Activated T-cell treated with anti-CD3 and anti-CD28 coated beads for 4 hours (primary cell): ENCODE measurements around the gene ANKRD44.
A peak's percentile ranks its signal among the peaks of the same experiment; 100 is the strongest.
"Not testable (repeated sequence)": the region's sequence is repeated elsewhere in the genome, so short reads cannot be mapped to it uniquely, and the experiment has no call there.

Source experiments
- DNase-seq: peaks from one replicate; pipeline ENCODE4 v3.0.0-alpha.2; 2020

Gene ANKRD44

DNA sequence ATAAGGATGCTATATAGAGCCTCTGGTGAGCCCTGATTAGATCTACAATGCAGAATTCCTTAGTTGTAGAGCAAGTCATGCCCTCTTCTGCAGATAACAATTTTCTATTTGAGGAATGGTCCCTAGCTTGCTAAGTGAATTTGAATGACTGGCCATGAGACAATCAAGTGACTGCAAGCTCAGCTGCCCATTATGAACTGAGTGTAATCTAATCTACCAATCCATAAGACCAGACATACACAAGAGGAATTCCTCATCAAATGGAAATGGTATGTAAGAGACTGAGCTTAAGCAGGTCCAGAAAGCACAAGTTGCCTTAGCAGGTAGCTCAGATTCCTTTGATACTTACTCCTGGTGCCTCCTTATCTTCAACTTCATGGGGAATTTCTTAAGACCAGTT, 4.8 kb upstream of the ANKRD44 start:
- no peak for DNase-seq

DNA sequence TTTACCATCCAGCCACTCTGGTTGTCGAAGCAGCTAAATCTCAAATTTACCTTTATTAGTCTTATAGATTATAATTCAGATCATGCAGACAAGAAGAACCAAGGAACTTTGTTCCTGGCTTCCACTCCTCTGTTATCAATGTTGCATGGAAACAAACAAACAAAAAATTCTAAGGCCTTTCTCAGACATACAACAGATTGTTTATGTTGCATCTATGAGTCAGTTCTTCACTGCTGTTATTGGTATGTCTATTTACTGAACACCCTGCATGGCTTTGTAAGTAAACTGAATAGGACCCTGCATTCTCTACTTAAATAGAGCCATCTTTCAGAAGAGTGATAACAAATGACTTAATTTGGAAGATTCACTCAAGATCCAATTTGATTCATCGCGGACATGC, 1.6 kb upstream of the ANKRD44 start:
- no peak for DNase-seq

DNA sequence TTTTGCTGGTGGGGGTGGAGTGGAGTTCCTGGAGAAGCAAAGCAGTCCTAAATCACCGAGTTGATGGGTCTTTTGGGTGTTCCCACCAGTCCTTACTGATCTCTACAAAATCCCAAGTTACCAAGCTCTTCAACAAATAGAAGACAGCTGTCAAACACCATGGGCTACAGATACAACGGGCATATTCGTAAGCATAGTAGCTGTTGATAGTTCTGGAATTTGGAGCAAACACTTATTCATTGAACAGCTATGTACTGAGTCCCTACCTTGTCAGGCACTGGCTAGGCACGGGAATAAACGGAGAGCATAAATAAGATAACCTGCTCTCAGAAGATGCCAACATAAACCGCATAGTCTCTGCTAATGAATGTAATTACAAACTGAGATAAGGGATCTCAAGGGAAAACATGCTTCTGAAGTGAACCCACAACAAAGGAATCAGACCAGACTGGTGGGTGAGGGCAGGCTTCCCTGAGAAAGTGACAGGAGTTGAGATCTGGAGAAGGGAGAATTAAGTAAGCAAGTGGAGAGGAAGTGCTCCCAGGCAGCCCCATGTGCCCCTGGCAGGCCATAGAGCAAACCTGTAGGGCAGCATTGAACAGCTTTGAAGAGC, 947 bp upstream of the ANKRD44 start:
- no peak for DNase-seq

DNA sequence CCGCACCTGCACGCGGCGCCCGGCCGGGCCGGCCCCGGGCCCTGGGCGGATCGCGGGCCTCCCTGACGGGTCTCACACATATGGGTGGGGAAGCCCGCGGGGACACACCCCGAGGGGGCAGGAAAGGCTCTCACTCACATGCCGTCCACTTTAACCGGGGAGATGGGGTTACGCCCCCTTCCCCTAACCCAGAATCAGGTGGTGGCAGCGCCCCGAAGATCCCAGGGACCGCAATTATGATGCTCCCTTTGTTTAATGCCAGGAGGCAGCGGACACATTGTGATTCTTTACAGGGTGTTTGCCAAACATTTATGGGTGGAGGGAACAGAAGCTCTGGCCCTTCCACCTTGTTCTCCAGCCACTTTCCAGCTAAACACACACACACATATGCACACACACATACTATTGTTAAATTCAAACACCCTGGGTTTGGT, 424 bp upstream of the ANKRD44 start:
- DNase-seq = no peak

DNA sequence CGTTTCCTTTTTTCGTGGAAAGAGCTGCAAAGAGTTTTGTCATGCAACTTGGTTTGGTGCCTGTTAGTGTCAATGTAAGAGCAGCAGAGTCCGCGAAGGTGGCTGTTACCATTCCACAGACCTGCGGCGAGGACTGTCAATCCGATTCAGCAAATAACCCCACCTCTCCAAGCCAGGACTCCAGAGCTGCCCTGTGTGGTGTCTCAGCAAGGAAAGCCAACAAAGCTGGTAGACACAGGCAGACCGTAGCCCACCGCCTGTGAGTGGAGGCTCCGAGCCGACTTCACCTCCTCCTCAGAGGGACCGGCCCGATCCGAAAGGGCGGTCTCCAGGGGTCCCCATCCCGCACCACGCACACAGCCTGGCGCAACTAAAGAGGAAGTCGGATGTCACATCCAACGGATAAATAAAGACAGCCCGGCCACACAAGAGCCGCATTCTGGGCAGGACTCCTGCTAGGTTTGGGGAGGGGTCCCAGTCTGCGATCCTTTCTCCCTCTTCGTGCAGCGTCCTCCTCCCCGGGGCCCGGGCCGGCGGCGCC, 819 bp downstream of the ANKRD44 start:
- DNase-seq = peak; percentile 34

DNA sequence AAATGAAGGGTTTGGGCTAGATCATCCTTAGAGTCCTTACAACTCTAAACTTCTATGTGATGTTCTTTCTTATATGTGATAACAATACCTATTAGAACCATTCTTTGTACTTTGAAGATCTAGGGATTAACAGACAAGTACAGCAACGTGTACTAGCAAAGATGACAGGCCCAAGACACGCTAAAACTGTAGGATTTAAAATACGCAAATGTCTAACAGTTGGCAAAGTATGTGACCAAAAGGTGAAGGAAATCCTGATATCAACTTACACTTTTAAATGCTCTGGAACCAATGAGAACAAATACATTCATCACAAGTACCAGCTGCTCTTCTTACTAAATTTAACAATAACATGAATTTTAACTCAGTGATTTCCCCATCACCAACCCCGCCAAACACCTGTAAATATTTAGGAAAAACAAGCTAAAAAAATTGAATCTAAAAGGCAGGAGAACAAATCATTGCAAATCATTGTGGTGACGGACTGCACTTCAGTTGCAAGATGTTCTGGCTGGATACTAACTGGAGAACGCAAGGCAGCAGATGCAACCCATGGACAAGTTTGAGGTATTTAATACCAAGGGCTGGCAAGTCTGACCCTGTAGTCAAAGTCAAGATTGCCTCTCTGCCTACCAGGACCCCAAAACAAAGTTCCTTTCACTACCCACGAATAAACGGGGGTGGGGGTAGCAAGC, 1.4 kb downstream of the ANKRD44 start:
- no peak for DNase-seq

DNA sequence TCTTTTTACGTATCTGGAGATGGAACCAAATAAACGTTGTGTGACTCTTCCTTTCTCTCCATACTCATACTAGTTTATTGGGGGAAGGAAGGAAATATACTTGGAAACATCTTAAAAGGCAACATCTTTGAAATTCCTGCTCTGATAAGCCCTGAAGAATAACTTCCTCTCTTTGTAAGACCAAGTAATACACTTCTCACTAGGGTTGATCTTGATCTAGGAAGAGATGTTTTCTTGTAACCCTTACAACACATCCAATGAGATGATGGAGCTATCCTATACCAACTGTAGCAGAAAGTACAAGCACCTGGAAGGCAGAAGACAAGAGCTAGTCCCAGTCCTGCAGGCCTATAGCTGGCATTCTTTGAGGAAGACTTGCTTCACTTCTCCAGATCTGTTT, 2.0 kb downstream of the ANKRD44 start:
- DNase-seq = no peak

DNA sequence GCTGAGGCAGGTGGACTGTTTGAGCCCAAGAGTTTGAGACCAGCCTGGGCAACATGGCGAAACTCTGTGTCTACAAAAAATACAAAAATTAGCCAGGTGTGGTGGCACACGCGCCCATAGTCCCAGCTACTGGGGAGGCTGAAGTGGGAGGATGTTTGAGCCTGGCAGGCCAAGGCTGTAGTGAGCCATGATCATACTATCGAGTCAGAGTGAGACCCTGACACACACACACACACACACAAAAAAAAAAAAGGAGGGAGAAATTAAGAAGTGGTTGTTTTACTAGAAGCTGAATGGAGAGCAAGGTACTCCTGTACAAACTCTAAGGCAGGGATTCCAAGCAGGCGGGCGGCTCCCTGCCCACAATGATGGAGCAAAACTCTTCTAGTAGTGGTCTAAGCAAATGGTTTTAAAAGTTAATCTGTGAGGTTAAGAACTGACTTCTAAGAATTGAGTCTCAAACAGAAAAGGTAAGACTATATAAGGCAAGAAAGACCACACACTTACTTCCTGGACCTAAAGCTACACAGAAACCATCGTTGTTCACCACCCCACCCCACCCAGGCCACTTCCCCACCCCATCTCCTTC, 2.6 kb downstream of the ANKRD44 start:
- no peak for DNase-seq

DNA sequence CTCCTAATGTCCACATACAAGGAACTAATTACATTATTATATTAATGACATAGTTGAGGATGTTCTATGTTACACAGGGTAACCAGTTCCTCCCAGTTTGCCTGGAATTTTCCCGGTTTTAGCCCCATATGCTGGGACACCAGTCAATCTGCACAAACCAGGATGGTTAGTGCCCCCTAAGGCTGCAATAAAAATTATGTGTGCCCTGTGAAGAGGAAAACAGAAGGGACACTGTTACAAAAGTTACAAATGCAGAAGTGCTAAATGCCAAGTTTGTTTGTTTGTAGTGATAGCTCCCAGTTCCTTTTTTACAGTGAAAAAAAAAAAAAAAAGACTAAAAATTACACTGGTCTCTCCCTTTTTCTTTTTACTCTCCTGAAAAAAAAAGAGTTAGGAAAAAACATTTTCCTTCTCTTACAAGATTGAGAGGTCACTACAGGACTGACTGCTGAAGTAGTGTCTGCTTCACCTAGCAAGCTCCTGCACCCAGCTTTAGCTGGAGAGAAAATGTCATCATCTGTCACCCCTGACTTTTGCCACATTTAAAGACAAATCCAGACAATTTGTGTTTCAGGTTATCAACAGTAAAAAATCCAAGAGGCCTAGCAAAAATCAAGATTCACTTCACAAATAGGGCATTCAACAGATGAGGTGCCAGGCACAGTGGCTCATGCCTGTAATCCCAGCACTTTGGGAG, 3.2 kb downstream of the ANKRD44 start:
- DNase-seq = no peak

DNA sequence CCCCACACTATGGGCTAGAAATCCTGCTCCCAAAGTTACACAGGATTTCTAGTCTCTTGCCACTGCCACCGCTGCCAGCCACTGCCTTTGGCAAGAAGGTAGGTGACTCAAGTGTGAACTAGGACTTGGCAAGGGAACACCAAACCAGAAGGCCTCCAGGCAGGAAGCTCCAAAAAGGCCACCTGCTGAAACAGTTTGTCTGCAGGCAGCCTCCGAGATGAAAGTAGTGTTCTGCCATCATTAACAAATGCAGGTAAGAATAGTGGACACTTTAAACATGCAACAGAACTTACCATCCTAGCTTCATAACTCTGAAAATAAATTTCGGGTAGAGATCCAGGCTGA, 3.9 kb downstream of the ANKRD44 start:
- DNase-seq = no peak

DNA sequence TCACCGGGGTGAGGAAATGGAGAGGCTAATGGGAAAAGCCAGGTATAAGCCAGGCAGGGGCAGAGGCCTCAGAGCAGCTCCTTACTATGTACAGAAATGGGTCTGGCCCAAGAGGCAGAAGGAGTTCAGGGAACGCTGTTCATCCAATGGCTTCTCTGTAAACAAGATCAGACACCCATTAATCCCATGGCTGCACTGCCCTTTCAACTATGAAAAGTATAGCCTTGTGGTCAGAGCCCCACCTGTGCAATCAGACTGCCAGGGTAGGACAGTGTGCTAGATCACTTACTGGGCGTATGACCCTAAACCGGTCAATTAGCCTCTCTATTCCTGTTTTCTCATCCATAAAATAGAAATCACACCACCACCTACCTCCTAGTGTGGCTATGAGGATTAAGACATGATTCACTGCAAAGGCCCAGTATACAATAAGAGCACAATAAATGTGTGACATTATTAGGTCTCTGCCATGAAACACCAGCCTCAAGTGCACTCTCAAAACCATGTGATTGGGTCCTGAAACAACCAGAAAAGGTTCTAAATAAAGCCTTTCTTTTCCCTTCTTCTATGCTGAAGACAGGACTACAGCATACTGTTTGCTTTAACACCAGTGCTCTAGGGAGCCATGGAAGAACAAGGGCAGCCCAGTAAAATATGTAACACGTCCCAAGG, 4.4 kb downstream of the ANKRD44 start:
- no peak for DNase-seq

DNA sequence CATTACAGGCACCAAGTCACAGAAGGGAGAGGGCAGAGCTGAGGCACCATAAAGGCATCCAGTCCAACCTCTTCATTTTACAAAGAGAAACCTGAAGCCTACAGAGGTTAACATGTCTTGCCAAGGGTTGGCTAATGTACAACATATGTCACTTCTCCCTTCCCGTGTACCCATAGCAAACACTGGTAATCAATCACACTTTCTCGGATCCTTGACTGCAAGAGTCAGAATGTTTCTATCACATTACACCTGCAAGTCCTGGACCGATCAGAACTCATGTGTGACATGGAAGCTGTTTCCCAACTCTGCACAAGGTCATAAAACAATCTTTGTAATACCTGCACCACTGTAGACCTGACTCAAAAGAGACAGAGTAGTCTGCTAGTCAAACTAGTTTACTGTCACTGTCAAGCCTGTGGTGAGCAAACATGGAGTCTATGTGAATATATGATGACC, 6.0 kb downstream of the ANKRD44 start:
- no peak for DNase-seq

DNA sequence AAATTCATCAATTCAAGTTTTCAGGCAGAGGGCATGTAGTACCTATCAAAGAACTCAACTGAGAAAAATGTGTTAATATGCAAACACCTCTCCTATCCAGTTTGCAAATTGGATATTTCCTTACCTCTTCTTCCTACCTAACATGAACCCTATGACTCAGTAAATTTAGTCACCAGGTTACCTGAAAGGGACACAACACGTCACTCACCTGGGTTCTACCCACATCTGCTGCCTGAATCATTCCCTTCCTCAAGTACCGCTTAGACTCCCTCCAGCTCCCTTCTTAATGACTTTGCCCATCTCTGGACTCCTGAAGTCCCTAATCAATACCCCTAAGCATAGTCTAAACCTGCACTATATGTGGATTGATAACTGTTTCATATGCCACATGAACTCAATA, 10.4 kb downstream of the ANKRD44 start:
- no peak for DNase-seq

DNA sequence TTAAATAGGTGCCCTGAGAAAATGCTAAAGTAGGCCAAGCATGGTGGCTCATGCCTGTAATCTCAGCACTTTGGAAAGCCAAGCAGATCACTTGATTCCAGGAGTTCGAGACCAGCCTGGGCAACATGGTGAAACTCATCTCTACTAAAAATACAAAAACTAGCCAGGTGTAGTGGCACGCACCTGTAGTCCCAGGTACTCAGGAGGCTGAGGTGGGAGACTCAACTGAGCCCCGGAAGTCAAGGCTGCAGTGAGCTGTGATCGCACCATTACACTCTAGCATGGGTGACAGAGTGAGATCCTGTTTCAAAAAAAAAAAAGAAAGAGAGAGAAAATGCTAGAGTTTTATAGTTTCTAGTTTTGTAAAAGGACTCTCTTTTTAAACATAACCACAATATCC, 12.0 kb downstream of the ANKRD44 start:
- no peak for DNase-seq

DNA sequence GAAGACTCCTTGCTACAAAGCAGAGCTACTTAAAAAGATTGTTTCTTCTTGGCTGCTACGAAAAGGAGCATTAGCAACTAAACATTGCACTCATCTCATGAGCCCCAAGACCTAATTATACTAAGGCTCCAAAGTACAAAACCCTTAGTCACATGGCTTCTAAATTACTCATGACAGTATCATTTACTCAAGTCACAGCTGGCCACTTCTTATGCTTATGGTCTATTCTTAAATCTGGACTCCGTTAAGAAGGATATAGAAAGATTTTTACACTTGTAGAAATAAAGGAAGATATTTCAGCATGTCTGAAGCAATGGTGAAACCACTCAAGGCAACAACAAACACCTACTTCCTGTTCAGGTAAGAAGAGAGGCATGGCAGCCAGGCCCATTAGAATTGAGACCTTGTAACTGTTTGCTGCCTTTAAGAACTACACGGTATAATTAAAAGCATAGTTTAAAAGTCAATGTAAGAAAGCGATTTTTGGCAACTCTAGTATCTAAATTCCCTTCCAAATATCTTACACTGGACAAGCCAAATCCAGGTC, 12.7 kb downstream of the ANKRD44 start:
- DNase-seq = no peak

DNA sequence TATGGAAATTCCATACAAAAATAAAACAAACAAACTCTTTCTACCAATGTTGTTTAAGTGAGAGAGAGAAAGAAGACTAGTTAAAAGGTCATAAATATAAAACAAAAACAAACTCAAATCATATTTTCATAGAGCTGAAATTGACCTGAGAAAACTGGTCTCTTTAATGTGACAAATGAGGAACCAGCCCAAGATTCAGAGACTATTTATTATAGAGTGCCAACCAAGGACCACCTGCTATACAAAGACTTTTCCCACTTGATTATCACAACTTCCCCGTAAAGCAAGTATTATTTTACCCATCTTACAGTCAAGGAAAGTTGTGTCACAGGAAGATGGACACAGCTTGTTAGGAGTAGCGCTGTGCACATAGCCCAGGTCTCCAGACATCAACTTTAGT, 13.3 kb downstream of the ANKRD44 start:
- no peak for DNase-seq

DNA sequence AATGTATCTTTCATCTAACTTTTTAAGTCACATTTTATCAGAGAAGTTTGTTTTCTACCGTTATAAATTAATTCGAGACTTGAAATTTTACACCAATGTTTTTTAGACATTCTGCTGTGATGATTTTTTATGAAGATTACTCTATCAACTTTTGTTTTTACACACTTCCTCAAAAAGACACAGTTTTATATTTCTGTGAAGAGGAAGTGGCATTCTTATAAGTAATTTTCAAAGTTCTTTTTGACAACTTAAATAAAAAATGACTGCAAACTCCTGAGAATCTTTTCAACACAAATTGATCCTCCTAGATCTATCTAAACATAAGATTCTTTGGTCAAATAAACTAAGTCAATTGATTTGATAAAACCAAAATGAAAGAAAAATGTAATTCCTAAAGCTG, 13.7 kb downstream of the ANKRD44 start:
- DNase-seq = no peak

DNA sequence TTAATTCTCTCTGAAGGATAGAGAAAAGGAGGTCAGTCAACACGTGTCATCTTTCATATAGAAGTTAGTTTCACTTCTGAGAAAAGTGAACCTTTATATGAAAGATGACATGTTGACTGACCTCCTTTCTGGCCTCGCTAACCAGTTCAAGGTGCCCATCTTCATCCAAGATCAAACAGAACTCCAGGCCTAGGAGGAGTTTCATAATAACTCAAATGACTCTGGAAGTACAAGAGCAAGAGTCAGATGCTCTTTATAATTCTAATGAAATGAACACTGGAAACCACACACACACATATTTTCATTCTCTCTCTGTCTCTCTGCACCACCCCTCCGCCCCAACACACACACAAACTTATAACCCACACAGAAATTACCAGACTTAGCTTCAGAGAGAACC, 16.3 kb downstream of the ANKRD44 start:
- DNase-seq = no peak

DNA sequence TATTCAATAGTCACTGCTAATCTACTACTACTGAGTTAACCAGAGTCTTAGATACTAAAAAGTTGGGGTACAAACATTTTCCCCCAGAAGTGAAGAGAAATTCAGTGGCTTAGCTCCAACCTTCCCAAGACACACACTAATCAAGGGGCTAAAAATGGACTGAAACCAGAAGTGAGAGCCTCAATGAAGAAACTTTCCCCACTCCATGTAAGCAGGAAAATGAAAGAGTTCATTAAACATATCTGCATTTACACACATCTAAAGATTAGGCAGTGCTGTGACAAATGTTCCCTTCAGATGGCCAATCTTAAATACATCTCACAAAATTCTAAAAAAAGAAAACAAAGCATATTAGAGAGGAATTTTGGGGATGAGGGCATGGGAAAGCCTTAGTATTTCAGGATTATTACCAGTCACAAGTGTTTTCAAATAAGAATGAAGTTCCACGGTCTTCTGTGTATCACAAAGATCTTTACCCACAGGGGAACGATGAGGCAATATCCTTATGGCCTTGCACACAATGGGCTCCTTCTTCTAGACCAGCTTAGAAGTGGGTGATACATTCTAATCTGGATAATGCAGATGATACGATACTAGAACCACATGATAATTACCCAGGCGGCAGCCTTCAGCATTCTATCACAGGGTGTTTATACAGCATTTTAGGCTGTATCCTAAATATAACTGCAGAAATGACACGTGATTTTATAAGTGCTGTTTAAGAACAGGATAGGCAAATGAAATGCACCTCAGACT, 17.1 kb downstream of the ANKRD44 start:
- DNase-seq = no peak

DNA sequence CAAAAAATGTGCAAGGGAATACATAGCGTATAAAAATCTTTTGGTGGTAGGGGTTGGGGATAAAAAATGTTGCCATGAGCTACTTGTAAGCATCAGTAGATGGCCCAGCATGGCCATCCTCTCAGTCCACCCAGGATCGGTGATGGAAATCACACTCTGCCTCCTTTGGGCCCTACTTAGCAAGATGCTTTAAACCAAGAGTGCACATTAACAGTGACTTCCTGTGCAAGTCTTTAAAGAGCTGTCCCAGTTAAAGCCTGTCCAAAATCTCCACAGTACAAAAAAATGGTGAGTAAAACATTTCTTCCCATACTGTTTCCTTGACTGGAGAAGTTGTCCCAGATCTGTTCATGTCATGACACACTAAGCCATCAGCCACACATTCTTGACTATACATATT, 18.0 kb downstream of the ANKRD44 start:
- DNase-seq = no peak

DNA sequence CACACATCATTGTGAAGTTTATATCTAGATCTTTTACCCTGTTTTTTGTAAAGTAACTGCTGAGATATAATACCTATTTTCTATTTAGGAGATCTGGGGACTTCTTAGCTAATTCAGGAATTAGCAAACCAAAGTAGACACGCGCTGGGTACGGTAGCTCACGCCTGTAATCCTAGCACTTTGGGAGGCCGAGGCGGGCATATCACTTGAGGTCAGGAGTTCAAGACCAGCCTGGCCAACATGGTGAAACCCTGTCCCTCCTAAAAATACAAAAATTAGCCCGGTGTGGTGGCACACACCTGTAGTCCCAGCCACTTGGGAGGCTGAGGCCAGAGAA, 23.0 kb downstream of the ANKRD44 start:
- not testable (repeated sequence) for DNase-seq
